GM20431 (cell line): ENCODE results near the gene RABGAP1.

Source experiments
- in situ Hi-C: fragments of 300-500 bp; cut with MseI, MboI; formaldehyde crosslinking; loops from one replicate; pipeline ENCODE4 v1.15.0; 2020; ENCODE audit warnings: low sequenced_read_pairs; ENCODE audit not compliant: unreplicated experiment

Gene RABGAP1

GRCh38 chr9:123131993-123132392 lies 191.2 kb downstream of the RABGAP1 start:
- in situ Hi-C loops, result no loop called here

- in situ Hi-C loops, result no loop called here
Observed at GRCh38 chr9:123132696-123133095, 191.9 kb downstream of the RABGAP1 start.

GRCh38 chr9:123135430-123135829 lies 194.6 kb downstream of the RABGAP1 start:
- in situ Hi-C loops, result no loop called here

- in situ Hi-C loops, result no loop called here
Observed at GRCh38 chr9:123138163-123138562, 197.3 kb downstream of the RABGAP1 start.

GRCh38 chr9:123149067-123149466 lies 208.2 kb downstream of the RABGAP1 start:
- in situ Hi-C loops, result no loop called here

- in situ Hi-C loops, result no loop called here
Observed at GRCh38 chr9:123150708-123151503, 210.1 kb downstream of the RABGAP1 start.
